T-helper 9 cell (primary cell): ENCODE results near the gene HOXD4.

Experiments used
- DNase-seq: peaks from one replicate; pipeline ENCODE4 v3.0.0-alpha.2; 2020

HOXD4 gene

DNA sequence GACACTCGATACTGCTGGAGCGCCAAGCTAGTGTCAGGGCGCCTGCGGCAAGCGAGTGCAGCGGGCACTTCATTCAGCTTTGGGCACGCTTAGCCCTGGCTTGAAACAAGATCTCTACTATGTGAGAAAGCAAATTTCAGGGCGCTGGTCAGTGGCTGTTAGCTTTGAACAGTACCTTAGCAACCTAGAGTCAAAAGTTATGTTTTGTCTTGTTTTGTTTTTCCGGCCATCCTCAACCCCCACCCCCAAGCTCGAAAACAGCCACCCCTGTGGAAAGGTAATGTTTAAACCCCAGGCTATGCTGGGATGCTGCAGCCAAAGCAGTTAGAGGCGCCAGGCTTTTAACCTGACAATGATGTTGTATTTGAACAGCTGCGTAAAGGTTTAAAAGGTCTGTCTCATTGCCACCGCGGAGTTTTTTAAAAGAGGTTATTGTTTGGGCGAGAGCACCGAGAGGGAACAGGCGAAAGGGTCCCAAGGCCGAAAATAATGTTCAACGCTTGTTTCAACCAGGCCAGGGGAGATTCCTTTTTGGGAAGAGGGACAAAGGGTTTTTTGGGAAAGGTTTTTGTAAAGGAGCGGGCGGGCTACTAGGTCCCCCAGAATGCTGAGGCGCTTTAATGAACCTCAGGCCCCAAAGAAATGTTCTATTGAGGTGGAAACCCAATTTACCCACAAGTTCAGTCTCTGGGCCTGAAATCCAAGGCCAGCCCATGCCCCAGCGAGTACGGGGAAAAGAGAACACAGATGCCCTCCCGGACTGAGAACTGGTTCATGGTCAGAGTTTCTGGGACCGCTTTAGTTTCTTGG lies 37.0 kb upstream of the HOXD4 start:
- no peak for DNase-seq

DNA sequence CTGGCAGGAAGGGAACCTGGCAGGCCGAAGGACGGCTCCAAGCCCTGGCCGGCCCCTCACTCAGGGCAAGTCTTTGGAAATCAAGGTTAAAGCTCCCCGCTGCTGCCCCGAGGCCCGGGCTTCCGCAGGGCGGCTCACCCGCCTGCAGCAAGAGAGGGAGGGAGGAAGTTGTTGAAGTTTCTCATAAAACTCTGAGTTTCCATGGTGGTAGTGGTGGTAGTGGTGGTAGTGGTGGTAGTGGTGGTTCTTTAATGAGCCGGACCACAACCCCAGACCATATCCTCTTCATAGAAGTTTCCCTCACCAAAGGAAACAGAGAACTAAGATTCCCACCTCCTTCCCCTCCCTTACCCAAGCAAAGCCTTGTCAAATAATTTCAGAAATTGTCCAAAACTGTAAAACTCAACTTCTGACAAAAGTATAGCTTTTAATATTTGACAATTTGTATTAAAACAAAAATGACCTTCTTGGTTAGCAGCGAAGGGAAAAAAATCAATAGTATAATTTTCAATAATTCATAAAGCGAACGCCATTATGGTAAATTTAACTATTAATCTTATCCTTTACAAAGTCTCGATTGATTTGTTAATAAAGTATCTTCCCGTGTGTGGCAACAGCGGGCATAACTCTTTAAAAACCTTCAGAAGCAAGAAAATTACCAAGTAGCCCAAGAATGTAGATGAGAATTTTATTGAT lies 36.3 kb upstream of the HOXD4 start:
- no peak for DNase-seq

DNA sequence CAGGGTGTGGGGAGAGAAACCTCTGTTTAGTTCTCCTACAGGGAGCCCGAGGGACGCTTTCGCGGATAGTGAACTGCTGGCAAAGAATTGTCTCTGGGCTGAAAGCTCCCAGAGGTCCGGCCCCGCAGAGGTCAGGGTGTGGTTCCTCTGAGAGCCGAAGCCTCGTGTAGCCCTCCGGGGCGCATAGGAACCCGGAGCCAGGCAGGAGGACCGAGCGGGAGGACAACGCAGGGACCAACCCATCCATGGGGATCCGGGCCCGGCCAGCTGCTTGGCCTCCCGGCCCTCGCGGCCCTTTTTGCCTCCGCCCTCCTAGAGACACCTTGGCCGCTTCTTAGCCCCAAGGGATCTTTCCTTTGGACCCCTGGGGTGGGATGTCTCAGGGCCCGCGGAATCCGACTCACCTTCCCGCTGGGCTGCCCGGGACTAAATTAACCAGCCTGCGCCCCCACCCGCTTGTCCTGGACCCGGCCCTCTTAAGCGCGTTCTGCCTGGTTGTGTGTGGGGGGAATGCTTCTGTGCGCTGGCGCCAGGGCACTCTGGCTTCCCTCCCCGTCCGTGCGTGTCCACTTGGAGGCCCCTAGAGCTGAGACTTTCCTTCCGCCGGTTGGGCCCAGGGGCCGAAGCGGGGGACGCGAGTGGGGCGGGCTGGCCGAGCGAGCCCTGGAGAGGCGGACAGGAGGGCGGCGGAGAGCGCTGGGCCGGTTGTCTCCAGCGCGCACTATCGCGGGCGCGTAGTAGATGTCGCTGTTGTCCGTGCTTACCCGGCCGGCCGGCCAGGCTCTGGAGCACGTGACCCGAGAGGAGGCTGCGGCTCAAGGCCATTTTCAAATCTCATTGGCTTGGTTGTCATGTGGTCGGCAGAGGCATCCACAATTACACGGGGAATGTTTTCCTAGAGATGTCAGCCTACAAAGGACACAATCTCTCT lies 35.2 kb upstream of the HOXD4 start, which contains the start of gene HOXD10:
TSS of gene HOXD10 (plus strand) at position 896 of the 931 bp plus-strand sequence. CDS start 56 bp downstream, outside the sequence.
- DNase-seq = no peak

DNA sequence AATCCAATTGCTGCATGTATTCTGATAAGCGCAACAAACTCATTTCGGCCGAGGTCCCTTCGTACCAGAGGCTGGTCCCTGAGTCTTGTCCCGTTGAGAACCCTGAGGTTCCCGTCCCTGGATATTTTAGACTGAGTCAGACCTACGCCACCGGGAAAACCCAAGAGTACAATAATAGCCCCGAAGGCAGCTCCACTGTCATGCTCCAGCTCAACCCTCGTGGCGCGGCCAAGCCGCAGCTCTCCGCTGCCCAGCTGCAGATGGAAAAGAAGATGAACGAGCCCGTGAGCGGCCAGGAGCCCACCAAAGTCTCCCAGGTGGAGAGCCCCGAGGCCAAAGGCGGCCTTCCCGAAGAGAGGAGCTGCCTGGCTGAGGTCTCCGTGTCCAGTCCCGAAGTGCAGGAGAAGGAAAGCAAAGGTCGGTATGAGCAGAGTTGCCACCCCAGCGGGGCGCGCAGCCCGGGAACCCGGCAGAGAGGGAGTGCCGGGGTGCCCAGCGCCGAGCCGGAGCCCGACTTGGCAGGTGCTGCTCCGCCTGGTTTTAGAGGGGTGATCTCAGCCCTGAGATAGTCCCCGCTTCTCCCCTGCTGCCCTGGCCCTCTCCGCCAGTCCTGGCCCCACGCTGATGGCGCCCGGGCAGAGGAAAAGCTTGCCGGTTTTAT lies 34.1 kb upstream of the HOXD4 start:
- no peak for DNase-seq

DNA sequence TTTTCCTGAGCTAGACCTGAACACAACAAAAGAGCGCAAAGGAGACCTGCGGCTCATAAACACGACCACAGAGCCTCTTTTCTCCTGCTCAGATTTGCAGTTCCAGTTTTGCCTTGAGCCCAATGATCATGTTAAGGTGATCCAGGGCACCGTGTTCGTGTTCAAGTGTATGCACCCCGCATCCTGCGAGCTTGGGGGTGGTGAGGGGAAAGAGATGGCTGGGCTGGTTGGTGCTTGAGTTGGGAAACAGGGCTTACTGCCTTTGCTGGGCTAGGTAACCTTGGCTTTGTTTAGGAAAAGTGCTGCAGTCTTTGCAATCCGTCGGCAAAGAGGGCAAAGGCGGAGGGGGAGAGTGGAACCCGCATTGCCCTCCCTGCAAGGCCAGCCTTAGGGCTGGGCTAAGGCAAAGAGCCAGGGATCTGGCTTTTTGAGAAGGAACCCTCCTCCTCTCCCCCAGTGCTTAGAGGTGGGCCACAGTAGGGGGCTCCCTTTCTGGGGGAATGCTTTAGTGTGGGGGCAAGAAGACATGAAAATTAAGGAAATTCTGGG lies 33.5 kb upstream of the HOXD4 start:
- no peak for DNase-seq

DNA sequence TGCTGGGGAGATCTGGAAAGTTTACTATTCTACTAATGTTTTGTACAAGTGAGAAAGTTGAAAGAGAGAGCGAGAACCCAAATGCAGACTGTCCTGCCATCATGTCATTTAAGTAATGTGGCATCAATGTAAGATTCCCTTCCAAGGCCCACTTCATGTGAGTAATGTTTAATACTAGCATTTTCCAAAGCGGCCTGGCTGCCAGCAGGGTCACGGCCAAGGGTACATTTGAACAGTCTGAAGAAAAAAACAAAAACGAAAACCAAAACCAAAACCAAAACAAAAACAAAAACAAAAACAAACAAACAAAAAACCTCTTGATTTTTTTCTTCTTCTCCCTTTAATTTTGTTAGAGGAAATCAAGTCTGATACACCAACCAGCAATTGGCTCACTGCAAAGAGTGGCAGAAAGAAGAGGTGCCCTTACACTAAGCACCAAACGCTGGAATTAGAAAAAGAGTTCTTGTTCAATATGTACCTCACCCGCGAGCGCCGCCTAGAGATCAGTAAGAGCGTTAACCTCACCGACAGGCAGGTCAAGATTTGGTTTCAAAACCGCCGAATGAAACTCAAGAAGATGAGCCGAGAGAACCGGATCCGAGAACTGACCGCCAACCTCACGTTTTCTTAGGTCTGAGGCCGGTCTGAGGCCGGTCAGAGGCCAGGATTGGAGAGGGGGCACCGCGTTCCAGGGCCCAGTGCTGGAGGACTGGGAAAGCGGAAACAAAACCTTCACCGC lies 32.6 kb upstream of the HOXD4 start:
- DNase-seq = no peak

DNA sequence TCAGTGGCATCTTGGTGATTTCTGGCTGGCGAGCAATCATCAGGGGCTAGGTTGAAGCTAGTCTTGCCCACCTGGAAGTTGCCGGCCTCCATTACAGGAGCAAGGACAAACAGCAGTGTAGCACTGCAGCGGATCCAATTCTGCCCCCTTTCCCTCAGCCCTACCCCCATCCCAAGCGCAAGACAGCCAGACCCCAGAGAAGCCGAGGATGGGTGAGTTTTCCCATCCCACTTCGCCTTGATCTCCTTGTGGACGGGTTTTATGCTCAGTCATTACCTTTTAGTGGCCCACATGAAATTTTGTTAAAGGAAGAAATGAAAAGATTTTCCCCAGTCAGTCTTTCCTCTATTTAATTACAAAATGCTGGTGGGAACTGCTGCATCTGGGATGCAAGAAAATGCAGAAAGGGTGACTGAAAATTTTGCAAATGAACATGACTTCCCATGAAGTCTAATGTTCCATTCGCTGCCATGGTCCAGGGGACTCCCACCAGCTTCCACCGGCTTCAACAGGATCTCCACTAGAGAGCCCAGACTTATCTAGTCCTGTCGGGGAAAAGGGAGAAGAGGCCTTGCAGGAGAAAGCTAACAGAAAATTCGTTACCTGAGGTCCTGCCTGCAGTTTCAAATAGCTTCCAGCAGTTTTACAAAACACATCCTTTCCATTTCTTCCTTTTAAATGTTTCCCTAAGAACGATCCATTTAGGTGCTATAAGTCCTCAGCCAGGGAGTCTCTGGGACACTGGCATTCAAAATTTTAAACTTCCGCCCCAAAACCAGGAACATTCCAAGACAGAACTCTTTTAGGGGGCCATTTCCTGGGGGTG lies 30.8 kb upstream of the HOXD4 start:
- no peak for DNase-seq

DNA sequence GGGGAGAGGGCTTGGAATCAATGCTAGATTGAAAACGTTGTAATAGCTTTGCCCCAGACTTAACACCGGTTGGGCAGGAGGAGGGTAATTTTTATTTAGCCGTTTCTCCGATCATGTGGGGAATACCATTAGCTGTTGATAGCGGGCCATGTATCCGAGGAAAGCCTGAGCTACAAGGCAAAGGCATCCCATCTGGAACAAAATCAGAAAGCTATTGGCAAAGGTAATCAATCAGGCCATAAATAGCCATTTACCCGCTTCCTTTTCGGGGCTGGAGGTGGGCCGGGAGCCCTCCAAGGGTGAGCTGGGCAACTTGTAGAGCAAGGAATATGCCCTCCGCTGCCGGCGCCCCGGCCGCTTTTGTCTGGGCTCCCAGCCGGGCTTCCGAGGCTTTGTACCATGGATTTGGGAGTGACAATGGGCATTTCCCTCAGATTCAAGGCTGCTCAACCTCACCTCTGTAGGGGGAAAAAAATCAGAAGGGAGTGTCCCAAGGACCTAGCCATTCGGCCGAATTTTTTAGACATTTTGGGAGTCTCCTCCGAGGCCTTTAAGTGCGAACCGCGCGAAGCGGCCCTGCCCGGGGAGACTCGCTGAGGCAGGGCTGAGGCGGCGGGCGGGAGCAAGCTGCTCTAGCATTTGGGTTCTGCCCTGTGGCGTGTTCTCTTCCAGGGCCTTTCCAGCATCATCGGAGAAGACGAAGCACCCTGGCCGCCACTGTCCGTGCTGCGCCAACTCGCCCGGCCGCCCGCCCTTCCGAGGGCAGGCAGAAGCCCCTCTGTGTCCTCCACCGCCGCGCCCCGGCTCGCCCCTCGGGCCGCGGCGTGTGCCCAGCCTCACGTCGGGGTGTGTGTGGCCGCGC lies 29.9 kb upstream of the HOXD4 start:
- DNase-seq = no peak

DNA sequence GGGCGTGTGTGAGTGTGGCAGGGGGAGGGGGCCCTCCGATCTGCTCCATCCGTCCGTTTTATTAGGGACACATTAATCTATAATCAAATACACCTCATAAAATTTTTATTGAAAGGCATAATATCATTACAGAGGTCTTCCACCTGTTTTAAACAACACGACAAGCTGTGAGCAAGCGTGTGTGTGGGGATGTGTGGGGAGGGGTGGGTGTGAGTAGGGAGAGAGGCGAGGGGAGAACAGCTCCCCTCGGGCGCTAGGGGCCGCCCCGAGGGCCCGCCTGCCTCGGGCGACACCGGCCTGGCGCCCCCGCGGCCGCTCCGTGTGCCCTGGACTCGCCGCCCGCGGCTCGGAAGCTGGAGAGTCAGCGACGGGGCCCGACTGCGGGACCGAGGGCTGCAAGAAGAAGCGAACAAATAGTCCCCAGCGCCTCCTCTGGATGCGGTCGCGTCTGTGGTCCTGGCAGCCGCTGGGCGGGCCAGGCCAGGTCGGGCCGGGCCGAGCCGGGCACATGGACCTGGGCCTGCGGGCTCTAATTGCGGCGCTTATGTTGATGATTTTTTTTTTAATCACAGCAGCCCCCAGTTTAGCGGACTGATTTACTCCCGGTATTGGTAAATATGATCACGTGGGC lies 29.2 kb upstream of the HOXD4 start:
- DNase-seq = no peak

DNA sequence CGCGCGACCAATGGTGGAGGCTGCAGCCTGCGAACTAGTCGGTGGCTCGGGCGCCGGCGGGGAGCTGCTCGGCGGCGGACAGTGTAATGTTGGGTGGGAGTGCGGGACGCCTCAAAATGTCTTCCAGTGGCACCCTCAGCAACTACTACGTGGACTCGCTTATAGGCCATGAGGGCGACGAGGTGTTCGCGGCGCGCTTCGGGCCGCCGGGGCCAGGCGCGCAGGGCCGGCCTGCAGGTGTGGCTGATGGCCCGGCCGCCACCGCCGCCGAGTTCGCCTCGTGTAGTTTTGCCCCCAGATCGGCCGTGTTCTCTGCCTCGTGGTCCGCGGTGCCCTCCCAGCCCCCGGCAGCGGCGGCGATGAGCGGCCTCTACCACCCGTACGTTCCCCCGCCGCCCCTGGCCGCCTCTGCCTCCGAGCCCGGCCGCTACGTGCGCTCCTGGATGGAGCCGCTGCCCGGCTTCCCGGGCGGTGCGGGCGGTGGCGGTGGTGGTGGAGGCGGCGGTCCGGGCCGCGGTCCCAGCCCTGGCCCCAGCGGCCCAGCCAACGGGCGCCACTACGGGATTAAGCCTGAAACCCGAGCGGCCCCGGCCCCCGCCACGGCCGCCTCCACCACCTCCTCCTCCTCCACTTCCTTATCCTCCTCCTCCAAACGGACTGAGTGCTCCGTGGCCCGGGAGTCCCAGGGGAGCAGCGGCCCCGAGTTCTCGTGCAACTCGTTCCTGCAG lies 28.5 kb upstream of the HOXD4 start, which contains the start of gene HOXD9:
TSS of gene HOXD9 (plus strand) at position 37 of the 728 bp plus-strand sequence. CDS start at position 87, 50 bp downstream.
- no peak for DNase-seq

DNA sequence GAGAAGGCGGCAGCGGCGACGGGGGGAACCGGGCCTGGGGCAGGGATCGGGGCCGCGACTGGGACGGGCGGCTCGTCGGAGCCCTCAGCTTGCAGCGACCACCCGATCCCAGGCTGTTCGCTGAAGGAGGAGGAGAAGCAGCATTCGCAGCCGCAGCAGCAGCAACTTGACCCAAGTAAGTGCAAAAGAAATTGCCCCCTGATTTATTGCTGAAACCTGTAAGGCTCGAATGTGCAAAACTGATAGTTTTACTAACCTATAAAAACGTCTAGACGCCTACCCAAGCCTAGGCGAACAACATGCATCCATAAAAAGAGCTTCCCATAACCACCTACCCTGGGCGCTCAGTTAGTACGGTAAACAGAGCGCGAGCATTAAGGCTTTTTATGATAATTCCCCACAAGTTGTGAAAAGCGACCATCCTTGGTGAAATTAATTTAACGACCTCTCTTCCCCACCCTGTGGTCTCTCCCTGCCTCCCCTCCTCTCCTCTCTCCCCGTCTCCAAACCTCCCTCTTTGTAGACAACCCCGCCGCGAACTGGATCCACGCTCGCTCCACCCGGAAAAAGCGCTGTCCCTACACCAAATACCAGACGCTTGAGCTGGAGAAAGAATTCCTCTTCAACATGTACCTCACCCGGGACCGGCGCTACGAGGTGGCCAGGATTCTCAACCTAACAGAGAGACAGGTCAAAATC lies 27.8 kb upstream of the HOXD4 start:
- no peak for DNase-seq

DNA sequence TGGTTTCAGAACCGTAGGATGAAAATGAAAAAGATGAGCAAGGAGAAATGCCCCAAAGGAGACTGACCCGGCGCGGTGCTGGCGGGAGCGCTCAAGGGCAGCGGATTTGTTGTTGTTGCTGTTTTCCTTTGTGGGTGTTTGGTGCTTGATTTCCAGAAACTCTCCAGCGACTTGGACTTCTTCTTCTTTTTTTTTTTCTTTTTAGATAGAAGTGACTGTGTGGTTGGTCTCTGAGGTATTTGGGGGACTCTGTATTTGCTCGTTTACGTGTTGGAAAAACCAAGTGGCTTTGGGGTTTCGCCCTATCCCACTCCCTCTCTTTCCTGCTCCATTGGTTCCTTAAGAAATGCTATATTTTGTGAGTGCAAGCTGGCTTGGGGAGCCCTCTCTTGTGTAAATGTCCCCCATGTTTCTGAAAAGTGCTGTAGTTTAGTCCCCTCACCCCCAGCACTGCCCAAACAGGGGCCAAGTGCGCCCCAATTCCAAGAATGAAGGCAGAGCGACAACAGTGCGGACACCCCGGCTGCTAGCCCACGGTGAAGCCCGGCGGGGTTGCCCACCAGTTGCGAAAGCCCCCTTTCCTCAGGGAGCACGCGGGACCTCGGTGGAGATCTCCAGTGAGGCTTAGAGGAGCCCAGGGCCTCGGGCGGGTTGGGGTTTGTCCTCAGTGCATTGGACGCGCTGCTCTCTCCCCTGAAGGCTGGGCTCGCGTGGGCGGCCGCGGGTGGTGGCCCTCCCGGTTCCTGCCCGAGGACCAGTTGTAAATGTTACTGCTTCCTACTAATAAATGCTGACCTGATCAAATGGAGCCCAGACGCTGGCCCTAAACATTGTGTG lies 27.0 kb upstream of the HOXD4 start:
- DNase-seq = no peak

DNA sequence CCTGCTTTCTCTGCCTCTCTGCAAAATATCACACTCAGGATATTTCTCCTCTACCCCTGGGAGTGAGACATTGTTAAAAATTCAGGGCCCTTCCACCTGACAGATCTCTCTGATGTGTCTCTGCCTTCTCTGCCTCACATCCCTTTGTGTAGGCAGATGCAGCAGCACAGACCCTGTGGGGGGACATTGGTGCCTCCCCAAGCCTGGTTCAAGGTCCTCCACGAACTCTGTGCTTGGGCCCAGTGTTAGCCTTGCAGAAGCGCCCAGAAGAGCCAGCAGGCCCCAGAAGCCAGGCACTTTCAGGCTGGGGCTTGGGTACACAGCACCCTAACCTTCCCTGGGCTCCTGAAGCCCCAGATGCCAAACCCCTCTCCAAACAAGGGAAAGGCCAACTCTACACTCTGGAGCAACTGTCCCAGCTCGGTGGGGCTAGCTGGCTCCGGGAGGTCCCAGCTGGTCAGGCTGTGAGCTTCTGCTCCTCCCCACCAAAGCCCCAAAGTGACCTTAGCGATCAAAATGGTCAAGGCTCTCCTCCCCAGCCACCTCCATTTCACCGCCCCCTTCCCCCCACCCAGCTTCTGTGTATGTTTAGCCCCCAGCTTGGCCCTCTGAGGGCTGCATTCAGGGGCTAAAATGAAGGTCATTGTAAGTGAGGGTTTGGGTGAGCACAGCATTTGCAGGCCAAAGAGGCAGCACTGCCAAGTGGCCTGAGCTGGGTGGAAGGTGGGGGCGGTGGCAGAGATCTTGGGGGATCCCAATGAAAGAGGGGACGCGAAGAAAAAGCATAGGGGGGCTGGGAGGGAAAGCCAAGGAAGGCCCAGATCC lies 26.2 kb upstream of the HOXD4 start:
- no peak for DNase-seq

DNA sequence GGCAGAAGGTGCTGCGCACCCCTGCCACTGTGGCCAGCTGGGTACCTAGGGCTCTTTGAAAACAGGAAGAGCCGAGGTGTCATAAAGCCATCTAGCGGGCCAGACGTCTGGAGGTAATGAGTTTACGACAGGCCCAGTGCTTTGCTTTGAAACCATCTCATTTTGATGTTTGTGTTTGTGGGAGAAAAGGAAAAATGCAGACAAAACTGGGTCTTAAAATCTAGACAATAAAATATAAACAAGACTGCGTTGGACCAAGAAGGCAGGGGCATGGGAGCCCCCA lies 25.6 kb upstream of the HOXD4 start:
- no peak for DNase-seq

DNA sequence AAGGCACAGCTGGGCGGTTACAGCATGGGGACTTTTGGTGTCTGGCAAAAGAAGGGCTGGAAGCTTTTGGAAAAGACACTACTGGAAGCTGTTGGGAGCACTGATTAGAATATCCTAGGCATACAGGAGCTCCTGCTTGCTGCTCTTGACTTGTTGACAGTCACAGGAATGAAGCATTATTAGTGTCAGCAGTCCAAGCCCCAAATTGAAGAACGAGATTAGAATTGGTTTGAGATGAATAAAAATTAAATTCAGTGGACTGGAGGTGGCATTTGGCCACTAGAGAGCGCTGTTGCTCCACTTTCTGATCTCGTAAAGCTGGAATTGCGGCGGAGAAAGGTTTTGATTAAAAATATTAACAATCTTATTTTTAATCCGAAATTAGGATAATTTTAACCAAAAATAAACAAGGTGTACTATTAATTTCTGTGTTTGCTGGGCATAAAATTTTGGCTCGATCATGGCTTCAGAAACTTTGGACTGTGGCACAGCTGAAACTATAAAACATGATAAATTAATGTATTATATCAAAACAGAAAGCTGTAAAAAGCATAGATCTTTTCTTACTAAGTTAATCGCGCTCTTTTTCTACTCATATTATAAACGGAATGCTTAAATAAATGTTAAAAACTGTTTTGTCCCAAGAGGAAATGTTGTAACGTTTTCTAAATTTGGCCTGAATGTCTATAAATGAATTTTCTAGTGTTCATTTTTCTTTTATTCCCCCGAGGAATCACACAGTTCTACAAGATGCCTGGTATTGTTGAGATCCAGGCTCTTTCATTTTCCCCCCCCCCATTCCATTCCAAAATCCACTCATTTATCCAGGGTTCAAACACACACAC lies 24.2 kb upstream of the HOXD4 start:
- DNase-seq = peak; percentile 75
